PC-9 (cell line): Measurements from ENCODE around the gene GFAP.

ENCODE experiments used
- EZH2 ChIP-seq: fragments of 200-600 bp; sonication (generic); IDR thresholded peaks from 2 replicates; pipeline ENCODE4 v1.8.0; 2017; ENCODE audit warnings: antibody characterized with exemption, low read depth
- TF ChIP-seq, protein P1 (sequence below): fragments of 200-600 bp; sonication (generic); conservative IDR thresholded peaks from 2 replicates; pipeline ENCODE4 v1.6.1; 2017; ENCODE audit warnings: mixed run types, antibody characterized with exemption, mild to moderate bottlenecking, moderate library complexity

DNA sequence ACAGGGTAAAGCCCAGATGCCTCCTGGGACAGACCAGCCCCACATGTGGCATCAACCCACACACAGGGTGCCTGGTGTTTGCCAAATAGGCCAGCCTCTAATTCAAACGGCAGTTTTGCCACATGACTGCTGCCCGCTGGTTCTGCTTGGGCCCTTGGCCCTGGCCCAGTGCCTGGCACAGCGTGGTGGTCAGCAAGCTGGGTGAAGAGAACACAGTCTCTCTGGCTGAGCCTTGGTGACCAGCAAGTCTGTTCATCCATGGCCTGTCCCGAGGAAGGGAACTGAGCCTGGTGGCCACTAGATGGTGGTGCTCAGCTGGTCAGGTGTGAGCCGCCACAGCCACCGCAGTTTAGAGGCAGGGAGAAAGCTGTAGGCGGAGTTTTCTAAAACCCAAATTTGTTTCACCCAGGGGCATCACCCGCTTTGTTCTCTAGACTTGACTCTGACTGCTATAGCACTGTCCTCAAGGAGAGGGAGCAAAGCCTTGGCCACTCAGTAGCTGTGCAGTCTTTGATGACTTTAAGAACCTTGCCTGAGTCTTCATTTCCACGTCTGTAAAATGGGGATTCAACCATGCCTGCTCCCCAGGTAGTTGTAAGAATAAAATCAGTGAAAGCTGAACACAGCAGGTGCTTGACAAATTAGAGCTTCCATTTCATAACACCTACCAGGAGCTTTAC lies 4.7 kb upstream of the GFAP start:
- TF ChIP-seq, protein P1, sequence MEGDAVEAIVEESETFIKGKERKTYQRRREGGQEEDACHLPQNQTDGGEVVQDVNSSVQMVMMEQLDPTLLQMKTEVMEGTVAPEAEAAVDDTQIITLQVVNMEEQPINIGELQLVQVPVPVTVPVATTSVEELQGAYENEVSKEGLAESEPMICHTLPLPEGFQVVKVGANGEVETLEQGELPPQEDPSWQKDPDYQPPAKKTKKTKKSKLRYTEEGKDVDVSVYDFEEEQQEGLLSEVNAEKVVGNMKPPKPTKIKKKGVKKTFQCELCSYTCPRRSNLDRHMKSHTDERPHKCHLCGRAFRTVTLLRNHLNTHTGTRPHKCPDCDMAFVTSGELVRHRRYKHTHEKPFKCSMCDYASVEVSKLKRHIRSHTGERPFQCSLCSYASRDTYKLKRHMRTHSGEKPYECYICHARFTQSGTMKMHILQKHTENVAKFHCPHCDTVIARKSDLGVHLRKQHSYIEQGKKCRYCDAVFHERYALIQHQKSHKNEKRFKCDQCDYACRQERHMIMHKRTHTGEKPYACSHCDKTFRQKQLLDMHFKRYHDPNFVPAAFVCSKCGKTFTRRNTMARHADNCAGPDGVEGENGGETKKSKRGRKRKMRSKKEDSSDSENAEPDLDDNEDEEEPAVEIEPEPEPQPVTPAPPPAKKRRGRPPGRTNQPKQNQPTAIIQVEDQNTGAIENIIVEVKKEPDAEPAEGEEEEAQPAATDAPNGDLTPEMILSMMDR: peak; percentile 83
- no peak for TF ChIP-seq EZH2
